NCI-H1092 treated with DMSO at 0.1 percent for 48 hours (cell line): ENCODE results near the gene FAM171A1.
A peak's percentile ranks its signal among the peaks of the same experiment; 100 is the strongest.
"Not testable (repeated sequence)": the region's sequence is repeated elsewhere in the genome, so short reads cannot be mapped to it uniquely, and the experiment has no call there.

Source experiments
- DNase-seq: peaks from one replicate; lab custom pipeline; 2025; lab: John Stamatoyannopoulos, UW

The FAM171A1 gene

GRCh38 chr10:15370856-15371701 is at the start of gene FAM171A1:
FAM171A1 (minus strand) TSS chr10:15371289; CDS start chr10:15371052, 237 bp downstream.
- DNase-seq = peak; percentile 31

- no peak for DNase-seq
These were observed 49.8 kb upstream of the FAM171A1 start for GRCh38 chr10:15420858-15421257.

- DNase-seq = no peak
These were observed 48.3 kb upstream of the FAM171A1 start for GRCh38 chr10:15419279-15419874.

- no peak for DNase-seq
These were observed 44.9 kb upstream of the FAM171A1 start for GRCh38 chr10:15416034-15416433.

GRCh38 chr10:15411010-15411409 is 39.9 kb upstream of the FAM171A1 start:
- no peak for DNase-seq

GRCh38 chr10:15409350-15409749 is 38.3 kb upstream of the FAM171A1 start:
- not testable (repeated sequence) for DNase-seq

- DNase-seq = no peak
These were observed 37.5 kb upstream of the FAM171A1 start for GRCh38 chr10:15408557-15408956.

- no peak for DNase-seq
These were observed 34.2 kb upstream of the FAM171A1 start for GRCh38 chr10:15405319-15405718.

- DNase-seq = no peak
These were observed 30.3 kb upstream of the FAM171A1 start for GRCh38 chr10:15401382-15401781.

GRCh38 chr10:15400461-15400860 is 29.4 kb upstream of the FAM171A1 start:
- not testable (repeated sequence) for DNase-seq

GRCh38 chr10:15399060-15399661 is 28.1 kb upstream of the FAM171A1 start:
- DNase-seq = no peak

- no peak for DNase-seq
These were observed 24.8 kb upstream of the FAM171A1 start for GRCh38 chr10:15395935-15396334.

- DNase-seq = no peak
These were observed 22.2 kb upstream of the FAM171A1 start for GRCh38 chr10:15393139-15393825.

GRCh38 chr10:15391491-15391890 is 20.4 kb upstream of the FAM171A1 start:
- no peak for DNase-seq

- DNase-seq = not testable (repeated sequence)
These were observed 17.1 kb upstream of the FAM171A1 start for GRCh38 chr10:15388172-15388571.

- DNase-seq = no peak
These were observed 15.9 kb upstream of the FAM171A1 start for GRCh38 chr10:15387021-15387420.

GRCh38 chr10:15385552-15386455 is 14.7 kb upstream of the FAM171A1 start:
- DNase-seq = no peak

GRCh38 chr10:15381420-15381819 is 10.3 kb upstream of the FAM171A1 start:
- DNase-seq = no peak

- DNase-seq = no peak
These were observed 8.0 kb upstream of the FAM171A1 start for GRCh38 chr10:15379078-15379477.

GRCh38 chr10:15378569-15378968 is 7.5 kb upstream of the FAM171A1 start:
- no peak for DNase-seq

- DNase-seq = no peak
These were observed 3.5 kb upstream of the FAM171A1 start for GRCh38 chr10:15374566-15374965.
